Neural progenitor cell (in vitro differentiated cells): ENCODE measurements around the gene PHF12.

ENCODE experiments used
- EZH2 ChIP-seq: fragments of 200-600 bp; sonication (generic); IDR thresholded peaks from 2 replicates; pipeline ENCODE4 v1.6.1; 2017; ENCODE audit warnings: antibody characterized with exemption, mild to moderate bottlenecking, moderate library complexity
- EZH2phosphoT487 ChIP-seq: fragments of 200-600 bp; sonication (generic); IDR thresholded peaks from 2 replicates; pipeline ENCODE4 v1.6.1; 2017; ENCODE audit warnings: antibody characterized with exemption
- TF ChIP-seq, protein P1 (sequence below): fragments of 200-600 bp; sonication (generic); IDR thresholded peaks from 2 replicates; pipeline ENCODE4 v1.5.1; 2017; ENCODE audit warnings: antibody characterized with exemption, mild to moderate bottlenecking

GRCh38 chr17:28917465-28917864 is 33.9 kb downstream of the PHF12 start:
- TF ChIP-seq, protein P1, sequence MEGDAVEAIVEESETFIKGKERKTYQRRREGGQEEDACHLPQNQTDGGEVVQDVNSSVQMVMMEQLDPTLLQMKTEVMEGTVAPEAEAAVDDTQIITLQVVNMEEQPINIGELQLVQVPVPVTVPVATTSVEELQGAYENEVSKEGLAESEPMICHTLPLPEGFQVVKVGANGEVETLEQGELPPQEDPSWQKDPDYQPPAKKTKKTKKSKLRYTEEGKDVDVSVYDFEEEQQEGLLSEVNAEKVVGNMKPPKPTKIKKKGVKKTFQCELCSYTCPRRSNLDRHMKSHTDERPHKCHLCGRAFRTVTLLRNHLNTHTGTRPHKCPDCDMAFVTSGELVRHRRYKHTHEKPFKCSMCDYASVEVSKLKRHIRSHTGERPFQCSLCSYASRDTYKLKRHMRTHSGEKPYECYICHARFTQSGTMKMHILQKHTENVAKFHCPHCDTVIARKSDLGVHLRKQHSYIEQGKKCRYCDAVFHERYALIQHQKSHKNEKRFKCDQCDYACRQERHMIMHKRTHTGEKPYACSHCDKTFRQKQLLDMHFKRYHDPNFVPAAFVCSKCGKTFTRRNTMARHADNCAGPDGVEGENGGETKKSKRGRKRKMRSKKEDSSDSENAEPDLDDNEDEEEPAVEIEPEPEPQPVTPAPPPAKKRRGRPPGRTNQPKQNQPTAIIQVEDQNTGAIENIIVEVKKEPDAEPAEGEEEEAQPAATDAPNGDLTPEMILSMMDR: no peak
- TF ChIP-seq EZH2 (no peak), EZH2phosphoT487 (no peak)
